HG03571 (cell line): ENCODE results near the gene GPR17.

Experiments used
- ATAC-seq: cut with Tn5 transposase; IDR thresholded peaks from one replicate; pipeline ENCODE4 v1.9.1; 2021; ENCODE audit not compliant: unreplicated experiment

Gene GPR17

DNA sequence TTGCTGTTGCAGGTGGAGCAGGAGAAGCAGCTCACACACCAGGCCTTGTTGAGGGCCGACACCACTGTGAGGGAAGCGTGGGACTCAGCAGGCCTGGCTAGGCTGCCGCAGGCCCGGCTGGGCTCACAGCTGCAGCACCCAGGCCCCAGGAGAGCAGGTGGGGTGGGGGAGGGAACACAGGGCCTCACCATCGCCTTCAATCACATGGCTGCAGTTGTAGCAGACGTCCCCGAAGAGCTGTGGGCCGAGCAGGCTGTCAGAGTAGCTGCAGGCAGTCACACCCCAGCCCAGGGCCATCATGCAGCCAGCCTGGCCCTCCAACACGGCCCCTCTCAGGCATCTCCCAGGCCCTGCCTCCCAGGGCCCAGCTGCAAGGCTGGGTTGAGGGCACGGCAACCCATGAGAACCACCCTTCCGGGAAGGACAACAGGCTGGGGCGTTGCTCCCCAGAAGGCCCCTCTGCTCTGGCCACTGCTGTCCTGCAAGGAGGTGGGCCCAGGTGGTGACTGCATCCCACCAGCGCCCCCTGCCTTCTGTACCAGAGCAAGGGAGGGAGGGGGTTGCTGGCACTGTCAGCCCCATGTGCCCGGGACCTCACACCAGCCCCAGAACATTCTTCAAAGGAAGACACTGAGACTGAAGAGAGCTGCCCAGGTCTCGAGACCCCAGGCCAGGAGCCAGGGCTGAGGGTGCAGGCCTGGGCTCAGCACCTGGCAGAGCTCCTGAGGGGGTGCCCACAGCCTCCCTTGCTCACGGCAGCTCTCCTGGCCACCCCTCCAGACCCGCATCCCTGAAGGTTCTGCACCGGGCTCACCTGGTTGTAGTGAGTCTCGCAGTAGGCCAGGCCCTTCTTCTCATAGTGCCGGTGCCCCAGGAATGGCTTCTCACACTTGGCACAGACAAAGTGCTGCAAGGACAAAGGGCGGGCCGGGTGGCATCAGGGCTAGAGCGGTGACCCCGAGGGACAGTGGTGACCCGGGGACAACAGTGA is 5.6 kb upstream of the GPR17 start:
- no peak for ATAC-seq

- ATAC-seq = no peak
These were observed 4.8 kb upstream of the GPR17 start for GRCh38 chr2:127641133-127641532.

- no peak for ATAC-seq
These were observed 4.0 kb upstream of the GPR17 start for GRCh38 chr2:127641846-127642507.

DNA sequence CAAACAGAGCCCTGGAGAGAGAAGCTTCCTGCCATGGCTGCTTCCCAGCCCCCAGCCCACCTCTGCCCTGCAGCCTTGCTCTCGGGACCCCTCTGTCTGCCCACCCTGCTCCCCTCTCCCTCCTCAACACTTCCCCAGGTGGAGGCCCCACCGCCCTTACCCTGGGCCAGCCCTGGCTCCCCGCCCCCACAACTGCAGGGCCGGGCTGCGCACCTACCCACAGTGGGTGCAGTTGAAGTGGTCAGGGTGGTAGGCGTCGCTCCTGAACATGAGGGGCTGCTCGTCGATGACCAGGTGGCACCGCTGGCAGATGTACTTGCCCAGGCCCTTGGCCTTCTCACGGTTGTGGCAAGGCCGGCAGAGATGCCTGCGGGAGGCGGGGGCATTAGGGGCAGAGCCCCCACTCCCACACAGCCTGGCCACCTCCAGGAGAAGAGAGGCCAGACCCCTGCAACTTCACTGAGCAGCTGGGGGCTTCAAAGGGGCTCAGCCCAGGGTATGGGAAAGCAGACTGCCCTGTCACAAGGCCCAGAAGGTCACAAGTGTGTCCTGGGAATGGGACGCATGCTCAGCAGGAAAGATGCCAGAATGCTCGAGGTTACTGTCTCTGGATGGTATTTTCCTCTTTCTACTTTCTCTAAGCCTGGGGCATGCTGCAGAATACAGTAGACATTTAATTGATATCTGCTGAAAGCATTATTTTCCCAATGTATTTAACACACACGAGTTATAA is 3.1 kb upstream of the GPR17 start:
- ATAC-seq = no peak

- ATAC-seq = no peak
These were observed 2.4 kb upstream of the GPR17 start for GRCh38 chr2:127643439-127644065.

- no peak for ATAC-seq
These were observed 1.6 kb upstream of the GPR17 start for GRCh38 chr2:127644066-127645025.

- ATAC-seq = no peak
These were observed 943 bp upstream of the GPR17 start for GRCh38 chr2:127645026-127645394.

DNA sequence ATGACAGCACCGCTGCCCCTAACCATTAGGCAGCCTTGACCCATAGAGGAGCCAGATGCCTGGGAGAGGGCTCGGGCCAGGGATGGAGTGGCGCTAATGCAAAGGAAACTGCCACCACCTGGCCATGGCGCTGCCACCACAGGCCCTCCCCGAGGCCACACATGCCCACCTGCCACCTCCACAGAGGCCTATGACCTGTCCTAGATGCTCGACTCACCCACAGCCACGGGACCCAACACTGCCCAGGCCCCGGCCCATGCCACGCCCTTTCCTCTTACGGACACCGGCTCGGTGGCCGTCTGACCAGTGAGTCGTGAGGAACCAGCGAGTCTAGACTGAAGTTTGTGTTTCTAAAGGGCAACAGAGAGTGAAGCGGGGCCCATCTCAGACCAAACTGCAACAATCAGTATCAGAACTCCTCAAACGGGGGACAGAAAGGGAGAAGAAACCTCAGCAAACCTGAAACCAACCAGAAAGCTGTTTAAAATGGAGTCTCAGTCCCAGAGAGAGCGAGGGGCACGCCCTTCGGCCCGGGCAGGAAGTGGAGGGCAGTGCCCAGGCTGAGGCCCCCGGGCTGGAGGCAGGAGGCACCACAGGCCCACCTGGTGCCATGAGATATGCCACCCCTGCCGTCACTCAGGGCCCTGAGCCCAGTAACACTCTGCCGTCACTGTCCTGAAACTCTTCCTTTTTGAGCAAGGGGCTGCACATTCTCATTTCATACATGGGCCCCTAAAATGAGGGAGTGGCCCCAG is 711 bp downstream of the GPR17 start:
- ATAC-seq = no peak

DNA sequence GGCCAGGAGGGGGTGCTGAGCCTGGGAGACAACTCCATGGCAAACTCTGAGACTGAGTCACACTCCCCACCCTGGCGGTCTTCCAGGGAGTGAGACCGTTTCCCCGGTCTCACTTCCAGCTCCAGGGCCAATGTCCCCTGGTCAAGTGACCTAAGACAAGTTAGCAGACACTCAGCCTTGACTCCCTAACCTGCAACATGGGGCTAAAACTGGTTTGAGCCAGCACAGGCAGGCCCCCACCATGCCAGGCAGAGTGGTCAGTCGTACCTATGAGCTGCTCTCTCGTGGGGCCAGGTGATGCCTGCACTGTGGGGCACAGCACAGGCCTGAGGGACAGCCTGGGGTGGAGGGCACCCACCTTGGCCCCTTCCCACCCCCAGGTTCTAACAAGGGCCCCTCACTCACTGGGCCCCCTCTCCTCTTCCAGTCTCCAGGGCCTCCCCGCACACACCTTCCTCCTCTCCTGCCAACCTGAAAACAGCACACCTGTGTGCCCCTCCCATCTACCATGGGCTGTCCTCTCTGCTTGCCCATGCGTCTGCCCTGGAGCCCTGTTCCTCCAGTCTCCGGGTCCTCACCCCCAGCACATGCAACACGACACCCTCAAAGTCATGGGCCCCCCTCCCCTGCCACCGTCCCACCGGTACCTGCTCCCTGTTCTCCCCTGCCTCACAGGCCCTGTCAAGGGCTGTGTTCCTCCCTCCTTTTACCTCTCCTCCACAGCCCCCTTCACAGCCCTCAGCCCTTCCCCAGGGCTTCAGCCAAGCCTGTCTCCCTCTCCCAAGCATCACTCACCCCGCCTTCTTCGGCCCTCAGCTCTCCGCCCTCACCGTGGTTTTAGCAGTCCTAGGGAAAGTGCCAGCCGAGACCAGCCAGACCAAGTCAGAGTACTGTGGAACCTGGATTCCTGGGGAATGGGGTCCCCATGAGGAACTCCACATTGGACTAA is 1.6 kb downstream of the GPR17 start:
- no peak for ATAC-seq

DNA sequence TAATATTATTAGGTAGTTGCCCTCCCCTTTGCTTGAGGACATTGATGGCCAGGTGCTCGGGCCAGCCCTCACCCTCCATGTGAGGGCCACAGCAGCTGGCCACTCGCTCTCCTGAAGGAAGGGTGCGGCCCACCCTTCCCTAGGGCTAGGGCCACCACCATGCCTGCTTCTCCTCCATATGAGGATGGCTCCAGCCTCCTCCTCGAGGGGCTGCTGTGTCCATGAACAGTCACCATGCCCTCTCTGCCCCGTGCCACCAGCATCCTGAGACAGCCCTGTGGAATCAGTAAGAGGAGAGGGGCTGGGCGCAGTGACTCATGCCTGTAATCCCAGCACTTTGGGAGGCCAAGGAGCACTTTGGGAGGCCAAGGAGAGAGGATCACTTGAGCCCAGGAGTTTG is 2.4 kb downstream of the GPR17 start:
- ATAC-seq = no peak

- ATAC-seq = no peak
These were observed 3.2 kb downstream of the GPR17 start for GRCh38 chr2:127649100-127649611.

- ATAC-seq = no peak
These were observed 3.7 kb downstream of the GPR17 start for GRCh38 chr2:127649684-127650040.

DNA sequence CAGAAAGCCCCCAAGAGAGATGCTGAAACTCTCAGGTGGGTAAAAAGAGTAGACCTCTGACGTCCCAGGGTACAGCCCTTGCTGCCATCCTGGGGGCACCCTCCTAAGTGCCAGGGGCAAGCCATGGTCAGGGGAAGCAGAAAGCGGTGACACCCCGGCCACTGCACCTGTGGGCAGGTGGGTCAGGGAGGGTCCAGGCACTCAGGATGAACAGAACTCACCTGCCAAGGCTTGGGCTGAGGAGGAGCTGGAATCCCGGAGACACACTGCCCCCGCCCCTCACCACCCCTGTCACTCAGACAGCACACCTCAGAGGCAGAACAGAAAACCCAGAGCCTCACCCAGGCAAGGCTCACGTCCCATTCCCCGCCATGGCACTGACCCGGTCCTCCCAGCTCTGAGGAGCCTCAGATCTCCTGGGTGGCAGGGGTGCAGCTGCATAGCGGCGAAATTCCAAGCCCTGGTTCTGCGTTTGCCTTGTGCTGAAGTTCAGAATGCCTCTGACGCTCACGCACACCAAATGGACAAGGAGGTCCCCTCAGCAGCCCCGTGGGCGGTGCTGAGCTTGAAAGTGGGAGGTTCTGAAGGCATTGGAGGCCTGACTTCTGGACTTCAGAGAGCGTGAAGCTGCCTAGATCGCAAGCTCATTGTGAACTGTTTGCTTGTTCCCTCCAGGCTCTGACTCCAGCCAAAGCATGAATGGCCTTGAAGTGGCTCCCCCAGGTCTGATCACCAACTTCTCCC is 4.3 kb downstream of the GPR17 start:
- ATAC-seq = no peak

- no peak for ATAC-seq
These were observed 4.9 kb downstream of the GPR17 start for GRCh38 chr2:127650785-127651380.

GRCh38 chr2:127651381-127651809 is 5.4 kb downstream of the GPR17 start:
- ATAC-seq = no peak

- no peak for ATAC-seq
These were observed 6.1 kb downstream of the GPR17 start for GRCh38 chr2:127651971-127652550.
